K562 (cell line): ENCODE results near the gene COL11A2. TPM values are rescaled to one million over a fixed set of nuclear protein-coding genes. Genes with fewer than 3 reads are reported as not detected.

Experiments
- ATF1 ChIP-seq, 2 experiments: fragments of 450-650 bp in 1 of 2; IDR thresholded peaks; 2 replicates each; pipeline ENCODE4 v1.6.1; 2016; ENCODE audit warnings: missing compliant biosample characterization in 1 of 2, missing genetic modification characterization in 1 of 2
- BRD4 ChIP-seq: fragments of 200-600 bp; sonication (generic); IDR thresholded peaks from 2 replicates; pipeline ENCODE4 v1.6.1; 2017; ENCODE audit warnings: inconsistent platforms
- CBX1 ChIP-seq: sonication (generic); IDR thresholded peaks from 2 replicates; pipeline ENCODE4 v1.6.1; 2016; ENCODE audit warnings: antibody characterized with exemption, low read depth, mild to moderate bottlenecking
- CHD1 ChIP-seq: fragments of 200-600 bp; sonication (generic); IDR thresholded peaks from one replicate; pipeline ENCODE4 v1.6.1; 2012; ENCODE audit warnings: mild to moderate bottlenecking, moderate library complexity, low read length, inconsistent platforms
- CHD2 ChIP-seq: IDR thresholded peaks from 2 replicates; pipeline ENCODE4 v1.6.1; 2011; ENCODE audit warnings: low read depth, low read length
- CTBP1 ChIP-seq: fragments of 450-650 bp; IDR thresholded peaks from 2 replicates; pipeline ENCODE4 v1.6.1; 2016; ENCODE audit warnings: borderline replicate concordance
- ELF1 ChIP-seq: fragments of 200-800 bp; sonication (Bioruptor generic); IDR thresholded peaks from 2 replicates; pipeline ENCODE4 v1.6.1; 2016; ENCODE audit warnings: missing genetic modification characterization, missing compliant biosample characterization
- ELF4 ChIP-seq: fragments of 450-650 bp; formaldehyde crosslinking; IDR thresholded peaks from 2 replicates; pipeline ENCODE4 v1.4.0; 2022; ENCODE audit warnings: missing genetic modification characterization
- GATA2 ChIP-seq: sonication (generic); formaldehyde crosslinking; IDR thresholded peaks from 2 replicates; pipeline ENCODE4 v1.4.0; 2020; ENCODE audit warnings: mild to moderate bottlenecking, missing genetic modification reagents
- HEY1 ChIP-seq: fragments of 250-450 bp; sonication (Bioruptor Pico); IDR thresholded peaks from 2 replicates; pipeline ENCODE4 v1.5.0; 2020; ENCODE audit warnings: mild to moderate bottlenecking, moderate library complexity, borderline replicate concordance
- HLTF ChIP-seq: fragments of 450-650 bp; IDR thresholded peaks from 2 replicates; pipeline ENCODE4 v1.6.1; 2016
- MCM5 ChIP-seq: fragments of 450-650 bp; IDR thresholded peaks from 2 replicates; pipeline ENCODE4 v1.6.1; 2016; ENCODE audit warnings: low read depth
- MXI1 ChIP-seq: IDR thresholded peaks from 2 replicates; pipeline ENCODE4 v1.6.1; 2011; ENCODE audit warnings: low read depth, mild to moderate bottlenecking, improper control_type of control experiment, low read length
- NCOA4 ChIP-seq: fragments of 450-650 bp; IDR thresholded peaks from 2 replicates; pipeline ENCODE4 v1.6.1; 2018; ENCODE audit warnings: mild to moderate bottlenecking; ENCODE audit not compliant: partially characterized antibody
- NCOA6 ChIP-seq: fragments of 450-650 bp; IDR thresholded peaks from 2 replicates; pipeline ENCODE4 v1.6.1; 2017; ENCODE audit warnings: mild to moderate bottlenecking
- NR2C2 ChIP-seq, 2 experiments: fragments of 200-800 bp in 1 of 2; sonication (Bioruptor generic) in 1 of 2; sonication (generic) in 1 of 2; formaldehyde crosslinking in 1 of 2; IDR thresholded peaks; 2 replicates each; pipeline versions ENCODE4 v1.6.1 to v1.8.0; 2016 to 2022; ENCODE audit warnings: mild to moderate bottlenecking in 1 of 2, missing compliant biosample characterization in 1 of 2, missing genetic modification characterization in 1 of 2, missing genetic modification reagents in 1 of 2
- PRPF4 ChIP-seq: fragments of 200-400 bp; formaldehyde crosslinking; IDR thresholded peaks from one replicate; pipeline ENCODE4 v1.6.1; 2017; ENCODE audit warnings: low read length, low read depth, mild to moderate bottlenecking; ENCODE audit not compliant: insufficient read depth, poor library complexity, severe bottlenecking
- PTTG1 ChIP-seq: fragments of 450-650 bp; IDR thresholded peaks from 2 replicates; pipeline ENCODE4 v1.6.1; 2016; ENCODE audit warnings: low read depth, mild to moderate bottlenecking, missing genetic modification characterization, missing compliant biosample characterization
- RB1 ChIP-seq: fragments of 450-650 bp; IDR thresholded peaks from 2 replicates; pipeline ENCODE4 v1.6.1; 2017; ENCODE audit warnings: low read depth, mild to moderate bottlenecking
- RBM17 ChIP-seq: fragments of 200-400 bp; formaldehyde crosslinking; IDR thresholded peaks from 2 replicates; pipeline ENCODE4 v1.6.1; 2017; ENCODE audit warnings: low read depth, mild to moderate bottlenecking, low read length, borderline replicate concordance
- SAP30 ChIP-seq: fragments of 200-600 bp; sonication (generic); IDR thresholded peaks from 2 replicates; pipeline ENCODE4 v1.6.1; 2012; ENCODE audit warnings: borderline replicate concordance, low read depth, mild to moderate bottlenecking, moderate library complexity, low read length, control low read depth, inconsistent platforms; ENCODE audit not compliant: insufficient read depth, poor library complexity, severe bottlenecking
- SP1 ChIP-seq: sonication (generic); formaldehyde crosslinking; IDR thresholded peaks from 2 replicates; pipeline ENCODE4 v1.8.1; 2022; ENCODE audit warnings: mild to moderate bottlenecking, missing genetic modification reagents
- TBL1XR1 ChIP-seq, 2 experiments: IDR thresholded peaks; 2 replicates each; pipeline ENCODE4 v1.6.1; 2012; ENCODE audit warnings: improper control_type of control experiment in 2 of 2, low read length in 2 of 2, mild to moderate bottlenecking in 1 of 2
- TBP ChIP-seq: optimal IDR thresholded peaks from 2 replicates; pipeline ENCODE3; 2011; ENCODE audit warnings: low read depth, low read length, improper control_type of control experiment
- YY1 ChIP-seq, 3 experiments: IDR thresholded peaks; 2 replicates each; pipeline ENCODE4 v1.6.1; 2011; ENCODE audit warnings: low read length in 2 of 3, mild to moderate bottlenecking in 2 of 3, moderate library complexity in 2 of 3, borderline replicate concordance in 1 of 3, control low read depth in 1 of 3, low read depth in 1 of 3; ENCODE audit not compliant: insufficient read depth in 3 of 3, insufficient replicate concordance in 2 of 3, control insufficient read depth in 1 of 3, insufficient read length in 1 of 3; ENCODE audit errors: extremely low read depth in 1 of 3
- ZBTB12 ChIP-seq: fragments of 250-450 bp; sonication (Bioruptor Pico); IDR thresholded peaks from 2 replicates; pipeline ENCODE4 v1.4.0; 2020
- ZNF165 ChIP-seq: fragments of 250-450 bp; sonication (Bioruptor Pico); IDR thresholded peaks from 2 replicates; pipeline ENCODE4 v1.4.0; 2020; ENCODE audit warnings: borderline replicate concordance
- ZNF212 ChIP-seq: fragments of 450-650 bp; formaldehyde crosslinking; IDR thresholded peaks from 2 replicates; pipeline ENCODE4 v1.4.0; 2020; ENCODE audit warnings: mild to moderate bottlenecking
- ZNF324 ChIP-seq: fragments of 250-450 bp; sonication (Bioruptor Pico); IDR thresholded peaks from 2 replicates; pipeline ENCODE4 v1.4.0; 2020; ENCODE audit warnings: mild to moderate bottlenecking
- ZNF347 ChIP-seq: fragments of 450-650 bp; formaldehyde crosslinking; IDR thresholded peaks from 2 replicates; pipeline ENCODE4 v1.4.0; 2020; ENCODE audit warnings: low read depth, mild to moderate bottlenecking, moderate library complexity
- ZNF444 ChIP-seq: fragments of 250-450 bp; sonication (Bioruptor Pico); IDR thresholded peaks from 2 replicates; pipeline ENCODE4 v1.4.0; 2020; ENCODE audit warnings: mild to moderate bottlenecking, moderate library complexity
- polyA plus RNA-seq, 8 experiments: library from polyadenylated mRNA; depleted of rRNA in 4 of 8; stranded (reverse) in 5 of 8; unstranded in 3 of 8; fragments of >200 nt; fragmentation: Nextera tagmentation in 2 of 8; fragmentation: Illumina TruSeq in 1 of 8; extraction: Ambion mirVana in 2 of 8; extraction: Trizol in 1 of 8; gene quantifications; 2 replicates each; pipeline versions ENCODE4 v1.2.1 to v1.2.3, GENCODE V29; 2011 to 2014; ENCODE audit warnings: inconsistent platforms in 1 of 8, missing spikeins in 1 of 8
- total RNA-seq, 7 experiments: library from RNA; depleted of rRNA in 6 of 7; stranded (reverse); fragments of >200 nt in 6 of 7; fragmentation: Illumina TruSeq in 2 of 7; extraction: Trizol in 2 of 7; gene quantifications; 2 replicates each; pipeline versions ENCODE4 v1.2.1 to v1.2.3, GENCODE V29; 2011 to 2021; ENCODE audit warnings: low replicate concordance in 1 of 7

The COL11A2 gene
- total and polyA plus RNA-seq, 9 of the 15 experiments (the other 6 are each of a cell fraction or from before 2014, with no cell fraction given) = 0.04 to 0.35 (median 0.09) TPM; not detected in 1

- TF ChIP-seq NCOA4 (no peak), CHD2 (peak; percentile 52; the same call in 1 of the 2 replicates), CTBP1 (no peak), CHD1 (peak; percentile 92), RBM17 (no peak), ZNF347 (no peak), ZBTB12 (no peak), PTTG1 (tag) (no peak), TBP (peak; percentile 30), GATA2 (CRISPR knock-in tag) (no peak), HEY1 (CRISPR knock-in tag) (no peak), HLTF (no peak), MCM5 (no peak), ELF1 (tag) (no peak), MXI1 (no peak), TBL1XR1 (IDR thresholded peaks at IDR 0.05; ENCODE audit: low read length in 2 of 2) (no peak), ZNF324 (no peak), ZNF444 (CRISPR knock-in tag) (no peak), NR2C2 (CRISPR knock-in tag; IDR thresholded peaks at IDR 0.05) (no peak; the same call in 1 of the 2 replicates), NR2C2 (tag; IDR thresholded peaks at IDR 0.05) (no peak), SP1 (CRISPR knock-in tag) (no peak), ZNF165 (CRISPR knock-in tag) (no peak), ELF4 (peak; percentile 22; the same call in 1 of the 2 replicates), YY1 (IDR thresholded peaks at IDR 0.05; ENCODE audit: borderline replicate concordance in 1 of 3, control insufficient read depth in 1 of 3, extremely low read depth in 1 of 3, insufficient read depth in 3 of 3, insufficient read length in 1 of 3, insufficient replicate concordance in 2 of 3, low read depth in 1 of 3, low read length in 2 of 3) (peak in 1 of 3 experiments; percentile 26), NCOA6 (no peak), CBX1 (no peak), ATF1 (CRISPR knock-in tag; IDR thresholded peaks at IDR 0.05) (no peak), ATF1 (tag; IDR thresholded peaks at IDR 0.05) (no peak), SAP30 (no peak), BRD4 (no peak), RB1 (peak; percentile 5; the same call in 1 of the 2 replicates), PRPF4 (no peak), ZNF212 (CRISPR knock-in tag) (no peak)
Observed at GRCh38 chr6:33207552-33208090, 15.4 kb upstream of the COL11A2 start (continued).
